Testis (tissue), 3 donors: ENCODE data around the gene SH3TC1. TPM values are rescaled to one million over a fixed set of nuclear protein-coding genes. Genes with fewer than 3 reads are reported as not detected.

ENCODE experiments used
- DNase-seq: peaks from one replicate; pipeline ENCODE4 v3.0.0-alpha.2; 2019
- H3K27ac ChIP-seq, 2 donors: fragments of 200-600 bp; sonication (generic); one replicate each; pipeline ENCODE4 v1.5.1; 2019
- H3K27me3 ChIP-seq: fragments of 200-600 bp; sonication (generic); one replicate; pipeline ENCODE4 v1.5.1; 2019
- H3K36me3 ChIP-seq: fragments of 200-600 bp; sonication (generic); one replicate; pipeline ENCODE4 v1.5.1; 2017; ENCODE audit warnings: low read depth; ENCODE audit errors: missing control alignments
- H3K4me1 ChIP-seq: fragments of 200-600 bp; sonication (generic); one replicate; pipeline ENCODE4 v1.5.1; 2019
- H3K4me3 ChIP-seq, 2 donors: fragments of 200-600 bp; sonication (generic); one replicate each; pipeline ENCODE4 v1.5.1; 2017 to 2019
- H3K9me3 ChIP-seq: fragments of 200-600 bp; sonication (generic); one replicate; pipeline ENCODE4 v1.5.1; 2017
- POLR2A ChIP-seq: fragments of 450-650 bp; IDR thresholded peaks from one replicate; pipeline ENCODE4 v1.6.1; 2017; ENCODE audit warnings: antibody characterized with exemption, mild to moderate bottlenecking, moderate library complexity
- WGBS, 2 donors: methylation state at CpG; one replicate each; pipeline ENCODE4 v1.1.5; 2018; 5-methylcytosine and 5-hydroxymethylcytosine counted together
- intact Hi-C: fragments of 100-400 bp; cut with DNase I; formaldehyde crosslinking; loops from one replicate; pipeline ENCODE4 v1.15.1; 2023; ENCODE audit warnings: low total_unique reads
- polyA plus RNA-seq: library from polyadenylated mRNA; stranded (reverse); fragments of 350-450 nt; fragmentation: Illumina TruSeq; extraction: RNeasy Lipid Tissue Mini Kit (QIAGEN cat#74804); gene quantifications from one replicate; pipeline ENCODE4 v1.2.3, GENCODE V29; 2014; ENCODE audit warnings: low read depth, low replicate concordance; ENCODE audit not compliant: insufficient read depth
- total RNA-seq, 2 donors: library from RNA; depleted of rRNA; stranded (reverse); fragments of >200 nt; gene quantifications; one replicate each; pipeline ENCODE4 v1.2.3, GENCODE V29; 2016
- TF ChIP-seq, protein P1 (sequence below), 3 experiments: fragments of 450-650 bp in 2 of 3; fragments of 200-600 bp in 1 of 3; sonication (generic) in 1 of 3; IDR thresholded peaks; one replicate each; pipeline ENCODE4 v1.5.1; 2016 to 2019; ENCODE audit warnings: antibody characterized with exemption in 3 of 3, mild to moderate bottlenecking in 2 of 3, moderate library complexity in 1 of 3

Gene SH3TC1
- total and polyA plus RNA-seq, 3 donors from 2014 or later: 3.2 to 12.6 (median 4.0) TPM

DNA sequence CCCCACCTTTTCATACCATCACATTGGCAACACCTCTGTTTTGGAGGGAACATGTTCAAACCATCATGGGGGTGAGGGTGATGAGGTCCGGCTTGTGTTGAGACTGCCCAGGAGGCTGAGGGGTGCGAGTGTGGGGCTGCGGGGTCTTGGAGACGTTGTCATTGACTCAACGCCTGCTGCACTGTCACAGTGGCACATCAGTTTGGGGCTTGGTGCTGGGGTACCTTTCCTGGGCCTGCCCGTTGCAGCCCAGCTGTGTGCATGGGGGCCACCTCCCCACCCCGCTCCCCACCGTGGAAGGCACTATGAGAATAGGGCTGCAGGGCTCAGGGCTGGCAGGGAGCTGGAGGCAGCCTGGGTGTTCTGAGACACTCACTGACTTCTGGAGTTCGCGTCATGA, 72.7 kb downstream of the SH3TC1 start:
- intact Hi-C loops: no loop called here
- 92% methylated on average over 10 of the region's 10 CpGs; no CpG with 5 or more reads in 1 of the 2 donors for WGBS, 2 donors
- Histone ChIP-seq H3K36me3 (no peaks in the 10 kb centered on the region), H3K27ac (no peak overlapping the region), H3K27me3 (no peaks in the 10 kb centered on the region), H3K9me3 (no peaks in the 10 kb centered on the region), H3K4me1 (peaks cover 27% of the 10 kb centered on the region), H3K4me3 (no peak overlapping the region)
- TF ChIP-seq POLR2A: no peak
- TF ChIP-seq, protein P1, sequence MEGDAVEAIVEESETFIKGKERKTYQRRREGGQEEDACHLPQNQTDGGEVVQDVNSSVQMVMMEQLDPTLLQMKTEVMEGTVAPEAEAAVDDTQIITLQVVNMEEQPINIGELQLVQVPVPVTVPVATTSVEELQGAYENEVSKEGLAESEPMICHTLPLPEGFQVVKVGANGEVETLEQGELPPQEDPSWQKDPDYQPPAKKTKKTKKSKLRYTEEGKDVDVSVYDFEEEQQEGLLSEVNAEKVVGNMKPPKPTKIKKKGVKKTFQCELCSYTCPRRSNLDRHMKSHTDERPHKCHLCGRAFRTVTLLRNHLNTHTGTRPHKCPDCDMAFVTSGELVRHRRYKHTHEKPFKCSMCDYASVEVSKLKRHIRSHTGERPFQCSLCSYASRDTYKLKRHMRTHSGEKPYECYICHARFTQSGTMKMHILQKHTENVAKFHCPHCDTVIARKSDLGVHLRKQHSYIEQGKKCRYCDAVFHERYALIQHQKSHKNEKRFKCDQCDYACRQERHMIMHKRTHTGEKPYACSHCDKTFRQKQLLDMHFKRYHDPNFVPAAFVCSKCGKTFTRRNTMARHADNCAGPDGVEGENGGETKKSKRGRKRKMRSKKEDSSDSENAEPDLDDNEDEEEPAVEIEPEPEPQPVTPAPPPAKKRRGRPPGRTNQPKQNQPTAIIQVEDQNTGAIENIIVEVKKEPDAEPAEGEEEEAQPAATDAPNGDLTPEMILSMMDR (IDR thresholded peaks at IDR 0.05): no peak
- DNase-seq: no peak

DNA sequence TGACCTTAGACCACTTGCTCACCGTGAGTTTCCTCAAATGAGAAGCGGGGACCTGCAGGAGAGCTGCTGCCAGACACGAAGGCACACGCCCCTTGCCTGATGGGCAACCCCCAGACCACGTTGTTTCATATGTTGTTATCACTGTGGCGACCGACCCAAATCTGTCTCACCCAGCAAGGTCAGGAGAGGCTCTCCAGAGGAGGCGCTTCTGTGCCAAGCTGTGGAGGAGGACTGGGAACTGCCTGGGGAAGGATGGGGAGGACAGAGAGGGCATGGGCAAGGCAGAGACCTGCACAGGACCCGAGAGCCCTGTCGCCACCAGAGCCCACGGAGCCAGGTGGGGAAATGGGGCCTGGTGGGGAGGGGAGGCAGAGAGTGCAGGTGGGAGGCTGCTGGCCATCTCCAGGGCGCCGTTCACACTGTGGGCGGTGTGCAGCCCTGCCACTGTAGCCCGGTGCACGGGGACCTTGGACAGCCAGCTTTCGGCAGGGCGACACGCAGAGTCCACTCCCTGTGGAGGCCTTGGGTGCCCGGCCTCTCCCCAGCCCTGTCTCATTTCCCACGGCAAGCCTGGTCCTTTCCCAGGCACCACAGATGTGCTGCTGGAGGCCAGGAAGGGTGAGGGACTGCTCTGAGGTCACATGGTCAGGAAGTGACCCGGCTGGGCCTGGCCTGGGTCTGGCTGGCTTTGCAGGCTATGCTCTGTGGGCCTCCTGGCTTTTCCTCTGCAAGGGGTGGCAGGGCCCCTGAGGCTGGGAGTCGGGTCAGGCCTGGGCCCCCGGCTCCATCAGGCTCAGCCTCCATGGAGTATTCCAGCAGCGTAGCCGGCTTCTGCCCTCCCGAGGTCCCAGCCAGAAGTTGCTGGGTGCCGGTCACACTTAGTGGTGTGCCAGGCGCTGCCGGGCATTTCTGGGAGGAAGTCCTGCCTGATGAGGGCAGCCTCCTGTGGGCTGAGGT, 73.7 kb downstream of the SH3TC1 start:
- H3K9me3 ChIP-seq: no peaks in the 10 kb centered on the region
- peaks cover 20% of the 10 kb centered on the region for H3K4me1 ChIP-seq
- H3K27ac ChIP-seq: no peak overlapping the region
- no peaks in the 10 kb centered on the region for H3K36me3 ChIP-seq
- no peak for DNase-seq
- H3K27me3 ChIP-seq: no peaks in the 10 kb centered on the region
- no peak for TF ChIP-seq POLR2A
- TF ChIP-seq, protein P1 (IDR thresholded peaks at IDR 0.05): no peak
- 62 to 72% methylated on average over 9 to 30 of the region's 30 CpGs for WGBS, 2 donors
- intact Hi-C loops: no loop called here
- H3K4me3 ChIP-seq: no peak overlapping the region

DNA sequence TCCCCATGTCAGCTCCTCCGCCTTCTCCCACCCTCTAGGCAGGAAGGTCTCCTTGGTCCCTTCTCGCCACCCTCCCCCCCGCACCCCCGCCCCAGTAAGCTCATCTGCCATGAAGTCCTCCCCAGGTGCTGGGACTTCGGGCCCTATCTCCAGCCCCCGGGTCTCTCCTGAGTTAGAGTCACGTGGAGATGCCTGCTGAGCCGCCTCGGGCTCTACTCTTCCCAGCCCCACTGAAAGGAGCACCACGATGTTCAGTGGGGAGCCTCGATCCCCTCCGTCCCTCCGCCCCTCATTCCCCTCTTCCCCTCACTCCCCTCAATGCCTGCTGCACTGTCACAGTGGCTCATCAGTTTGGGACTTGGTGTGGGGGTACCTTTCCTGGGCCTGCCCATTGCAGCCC, 74.4 kb downstream of the SH3TC1 start:
- 85 to 90% methylated on average over 10 to 13 of the region's 13 CpGs for WGBS, 2 donors
- H3K4me3 ChIP-seq: no peak overlapping the region
- DNase-seq: no peak

DNA sequence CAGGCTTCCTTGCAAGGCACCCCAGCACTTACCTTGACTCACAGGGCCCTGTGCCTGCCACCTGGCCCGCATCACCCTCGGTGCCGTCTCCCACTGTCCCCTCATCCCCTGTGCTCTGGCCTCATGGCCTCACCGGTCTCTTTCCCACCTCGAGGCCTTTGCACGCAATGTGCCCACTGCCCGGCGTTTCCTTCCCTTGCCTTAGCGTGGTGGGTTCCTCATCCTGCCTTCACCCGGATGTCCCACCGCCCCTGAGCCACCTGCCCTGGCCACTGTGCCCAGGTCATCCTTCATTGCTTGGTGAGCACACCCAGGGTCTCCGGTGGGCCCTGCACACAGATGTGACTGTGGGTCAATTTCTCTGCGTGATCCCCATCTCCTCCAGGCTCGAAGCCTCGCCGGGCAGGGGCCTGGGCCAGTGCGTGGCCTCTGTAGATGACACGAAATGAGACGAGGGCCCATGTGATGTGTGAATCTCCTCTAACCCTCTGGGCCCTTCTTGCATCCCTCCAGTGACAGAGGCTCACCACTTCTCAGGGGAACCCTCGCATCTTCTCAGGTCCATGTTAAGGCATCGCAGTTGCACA, 75.1 kb downstream of the SH3TC1 start:
- no peak overlapping the region for H3K4me3 ChIP-seq
- H3K36me3 ChIP-seq: no peaks in the 10 kb centered on the region
- 93 to 94% methylated on average over 20 to 21 of the region's 21 CpGs for WGBS, 2 donors
- H3K27me3 ChIP-seq: no peaks in the 10 kb centered on the region
- H3K4me1 ChIP-seq: peaks cover 28% of the 10 kb centered on the region
- H3K9me3 ChIP-seq: no peaks in the 10 kb centered on the region
- intact Hi-C loops: no loop called here
- H3K27ac ChIP-seq: no peak overlapping the region
- DNase-seq: no peak
- TF ChIP-seq, protein P1 (IDR thresholded peaks at IDR 0.05): no peak
- TF ChIP-seq POLR2A: no peak

More for the DNA sequence above, 74.4 kb downstream of the SH3TC1 start:
- Histone ChIP-seq H3K27ac (no peak overlapping the region), H3K27me3 (no peaks in the 10 kb centered on the region), H3K4me1 (peaks cover 24% of the 10 kb centered on the region), H3K36me3 (no peaks in the 10 kb centered on the region), H3K9me3 (no peaks in the 10 kb centered on the region)
- TF ChIP-seq, protein P1 (IDR thresholded peaks at IDR 0.05): no peak
- TF ChIP-seq POLR2A: no peak
- intact Hi-C loops: no loop called here
